ENCODE results near the gene PTX4.
A peak's percentile ranks its signal among the peaks of the same experiment; 100 is the strongest.

PTX4 gene

GRCh38 chr16:1475552-1476114 lies 13.1 kb downstream of the PTX4 start:
- peak overlapping the region; percentile 71 for H3K4ac ChIP-seq (ENCODE audit: low read depth, low read length)
- H3K27ac ChIP-seq (ENCODE audit: low read depth, low read length), result no peak overlapping the region
- DNase-seq, result no peak
- H4K91ac ChIP-seq (ENCODE audit: low read depth, low read length), result peak overlapping the region; percentile 97
- peaks cover 5% of the 10 kb centered on the region for H3K9me3 ChIP-seq (ENCODE audit: insufficient read depth, low read depth, low read length)
- H3K14ac ChIP-seq (ENCODE audit: low read length), result peak overlapping the region; percentile 96
- peaks cover 8% of the 10 kb centered on the region for H3K79me2 ChIP-seq (ENCODE audit: control insufficient read depth, insufficient read depth, low read length, poor library complexity)
- H3K4me2 ChIP-seq (ENCODE audit: low read length), result peak overlapping the region; percentile 99
- H3K9ac ChIP-seq (ENCODE audit: low read length), result peak overlapping the region; percentile 94
- peak overlapping the region; percentile 45 for H2AK5ac ChIP-seq (ENCODE audit: low read length)
- no peak overlapping the region for H2BK5ac ChIP-seq (ENCODE audit: low read depth, low read length, poor library complexity)
- WGBS (ENCODE audit: extremely low coverage, insufficient coverage, insufficient read length), result no CpG with 5 or more reads among the region's 15 CpGs
- H2BK120ac ChIP-seq (ENCODE audit: insufficient read depth, low read length, poor library complexity), result peak overlapping the region; percentile 73
- H3K79me1 ChIP-seq (ENCODE audit: low read length), result peaks cover 10% of the 10 kb centered on the region
- peak overlapping the region; percentile 98 for H4K8ac ChIP-seq (ENCODE audit: low read depth, low read length)
- no peak overlapping the region for H3K23ac ChIP-seq (ENCODE audit: low read length)
- peaks cover 22 to 24% of the 10 kb centered on the region in 2 experiments for H3K4me1 ChIP-seq (ENCODE audit: control insufficient read depth in 1 of 2, insufficient read depth in 2 of 2, low read length in 2 of 2)
- H2AFZ ChIP-seq (ENCODE audit: insufficient read depth, low read length, poor library complexity), result peak overlapping the region; percentile 84
- H3K4me3 ChIP-seq (ENCODE audit: low read depth, low read length), result peak overlapping the region; percentile 99
- no peaks in the 10 kb centered on the region for H3K27me3 ChIP-seq (ENCODE audit: insufficient read depth, low read length)
- peak overlapping the region; percentile 76 for H3K18ac ChIP-seq (ENCODE audit: low read length)
- H3K36me3 ChIP-seq (ENCODE audit: control insufficient read depth in 1 of 2, insufficient read depth in 2 of 2, low read length in 2 of 2), result no peaks in the 10 kb centered on the region
- H4K12ac ChIP-seq (ENCODE audit: low read depth, low read length), result peak overlapping the region; percentile 90
- H2BK12ac ChIP-seq (ENCODE audit: low read length), result no peak overlapping the region

- peak within 1 kb of the TSS; percentile 94 for H3K18ac ChIP-seq (ENCODE audit: low read length)
- H3K27ac ChIP-seq (ENCODE audit: low read depth, low read length), result peak within 1 kb of the TSS; percentile 54
- H3K27me3 ChIP-seq (ENCODE audit: insufficient read depth, low read length), result no peaks in the 10 kb centered on the region
- H2AFZ ChIP-seq (ENCODE audit: insufficient read depth, low read length, poor library complexity), result peak within 1 kb of the TSS; percentile 84
- peak within 1 kb of the TSS; percentile 92 for H4K12ac ChIP-seq (ENCODE audit: low read depth, low read length)
- peak within 1 kb of the TSS; percentile 94 for H3K9ac ChIP-seq (ENCODE audit: low read length)
- H3K4ac ChIP-seq (ENCODE audit: low read depth, low read length), result peak within 1 kb of the TSS; percentile 71
- peak within 1 kb of the TSS; percentile 57 for H2AK5ac ChIP-seq (ENCODE audit: low read length)
- peak within 1 kb of the TSS; percentile 99 for H3K4me3 ChIP-seq (ENCODE audit: low read depth, low read length)
- peak within 1 kb of the TSS; percentile 70 for H2BK5ac ChIP-seq (ENCODE audit: low read depth, low read length, poor library complexity)
- H3K14ac ChIP-seq (ENCODE audit: low read length), result peak within 1 kb of the TSS; percentile 96
- no peak within 1 kb of the TSS for H2BK12ac ChIP-seq (ENCODE audit: low read length)
- H3K4me1 ChIP-seq (ENCODE audit: control insufficient read depth in 1 of 2, insufficient read depth in 2 of 2, low read length in 2 of 2), result peaks cover 25 to 29% of the 10 kb centered on the region in 2 experiments
- WGBS (ENCODE audit: extremely low coverage, insufficient coverage, insufficient read length), result no CpG with 5 or more reads among the region's 99 CpGs
- no peaks in the 10 kb centered on the region for H3K36me3 ChIP-seq (ENCODE audit: control insufficient read depth in 1 of 2, insufficient read depth in 2 of 2, low read length in 2 of 2)
- H3K23ac ChIP-seq (ENCODE audit: low read length), result no peak within 1 kb of the TSS
- peak; percentile 56 to 79 for DNase-seq
- H4K8ac ChIP-seq (ENCODE audit: low read depth, low read length), result peak within 1 kb of the TSS; percentile 99
- H3K9me3 ChIP-seq (ENCODE audit: insufficient read depth, low read depth, low read length), result peaks cover 5% of the 10 kb centered on the region
- peaks cover 10% of the 10 kb centered on the region for H3K79me1 ChIP-seq (ENCODE audit: low read length)
- peak within 1 kb of the TSS; percentile 99 for H3K4me2 ChIP-seq (ENCODE audit: low read length)
- H2BK120ac ChIP-seq (ENCODE audit: insufficient read depth, low read length, poor library complexity), result peak within 1 kb of the TSS; percentile 81
- peaks cover 8% of the 10 kb centered on the region for H3K79me2 ChIP-seq (ENCODE audit: control insufficient read depth, insufficient read depth, low read length, poor library complexity)
- peak within 1 kb of the TSS; percentile 97 for H4K91ac ChIP-seq (ENCODE audit: low read depth, low read length)
These were observed 13.8 kb downstream of the PTX4 start, which contains the start of gene CLCN7 for GRCh38 chr16:1474796-1475551. Gene CLCN7, minus strand, starts transcription at chr16:1475028. Its CDS starts 54 bp downstream, at chr16:1474974.

GRCh38 chr16:1474082-1474795 lies 14.5 kb downstream of the PTX4 start:
- peak overlapping the region; percentile 99 for H4K8ac ChIP-seq (ENCODE audit: low read depth, low read length)
- peak in 1 of 2 donors; percentile 64 for DNase-seq
- H3K14ac ChIP-seq (ENCODE audit: low read length), result peak overlapping the region; percentile 86
- H3K9ac ChIP-seq (ENCODE audit: low read length), result peak overlapping the region; percentile 93
- H2BK5ac ChIP-seq (ENCODE audit: low read depth, low read length, poor library complexity), result peak overlapping the region; percentile 65
- H3K4me2 ChIP-seq (ENCODE audit: low read length), result peak overlapping the region; percentile 99
- H2BK120ac ChIP-seq (ENCODE audit: insufficient read depth, low read length, poor library complexity), result peak overlapping the region; percentile 81
- peak overlapping the region; percentile 57 for H2AK5ac ChIP-seq (ENCODE audit: low read length)
- H4K91ac ChIP-seq (ENCODE audit: low read depth, low read length), result peak overlapping the region; percentile 97
- no peaks in the 10 kb centered on the region for H3K27me3 ChIP-seq (ENCODE audit: insufficient read depth, low read length)
- H3K4me3 ChIP-seq (ENCODE audit: low read depth, low read length), result peak overlapping the region; percentile 99
- no CpG with 5 or more reads among the region's 57 CpGs for WGBS (ENCODE audit: extremely low coverage, insufficient coverage, insufficient read length)
- no peaks in the 10 kb centered on the region for H3K36me3 ChIP-seq (ENCODE audit: control insufficient read depth in 1 of 2, insufficient read depth in 2 of 2, low read length in 2 of 2)
- H3K4ac ChIP-seq (ENCODE audit: low read depth, low read length), result peak overlapping the region; percentile 65
- peak overlapping the region; percentile 84 for H2AFZ ChIP-seq (ENCODE audit: insufficient read depth, low read length, poor library complexity)
- peak overlapping the region; percentile 94 for H3K18ac ChIP-seq (ENCODE audit: low read length)
- H3K4me1 ChIP-seq (ENCODE audit: control insufficient read depth in 1 of 2, insufficient read depth in 2 of 2, low read length in 2 of 2), result peaks cover 25 to 29% of the 10 kb centered on the region in 2 experiments
- peaks cover 10% of the 10 kb centered on the region for H3K79me1 ChIP-seq (ENCODE audit: low read length)
- peaks cover 8% of the 10 kb centered on the region for H3K79me2 ChIP-seq (ENCODE audit: control insufficient read depth, insufficient read depth, low read length, poor library complexity)
- H3K27ac ChIP-seq (ENCODE audit: low read depth, low read length), result no peak overlapping the region
- peak overlapping the region; percentile 92 for H4K12ac ChIP-seq (ENCODE audit: low read depth, low read length)
- H2BK12ac ChIP-seq (ENCODE audit: low read length), result no peak overlapping the region
- H3K23ac ChIP-seq (ENCODE audit: low read length), result no peak overlapping the region
- H3K9me3 ChIP-seq (ENCODE audit: insufficient read depth, low read depth, low read length), result peaks cover 5% of the 10 kb centered on the region

- Histone ChIP-seq H3K27me3 (ENCODE audit: insufficient read depth, low read length) (no peaks in the 10 kb centered on the region), H2BK12ac (ENCODE audit: low read length) (no peak overlapping the region), H3K79me2 (ENCODE audit: control insufficient read depth, insufficient read depth, low read length, poor library complexity) (peaks cover 8% of the 10 kb centered on the region), H4K91ac (ENCODE audit: low read depth, low read length) (no peak overlapping the region), H3K4me1 (ENCODE audit: control insufficient read depth in 1 of 2, insufficient read depth in 2 of 2, low read length in 2 of 2) (peaks cover 25 to 29% of the 10 kb centered on the region in 2 experiments), H3K9ac (ENCODE audit: low read length) (no peak overlapping the region), H4K12ac (ENCODE audit: low read depth, low read length) (no peak overlapping the region), H2AK5ac (ENCODE audit: low read length) (no peak overlapping the region), H3K4me2 (ENCODE audit: low read length) (no peak overlapping the region), H3K4ac (ENCODE audit: low read depth, low read length) (no peak overlapping the region), H2AFZ (ENCODE audit: insufficient read depth, low read length, poor library complexity) (no peak overlapping the region), H3K23ac (ENCODE audit: low read length) (no peak overlapping the region), H2BK120ac (ENCODE audit: insufficient read depth, low read length, poor library complexity) (no peak overlapping the region), H4K8ac (ENCODE audit: low read depth, low read length) (no peak overlapping the region), H3K79me1 (ENCODE audit: low read length) (peaks cover 10% of the 10 kb centered on the region), H3K36me3 (ENCODE audit: control insufficient read depth in 1 of 2, insufficient read depth in 2 of 2, low read length in 2 of 2) (no peaks in the 10 kb centered on the region), H3K27ac (ENCODE audit: low read depth, low read length) (no peak overlapping the region), H3K18ac (ENCODE audit: low read length) (no peak overlapping the region), H3K4me3 (ENCODE audit: low read depth, low read length) (no peak overlapping the region), H2BK5ac (ENCODE audit: low read depth, low read length, poor library complexity) (no peak overlapping the region), H3K14ac (ENCODE audit: low read length) (no peak overlapping the region), H3K9me3 (ENCODE audit: insufficient read depth, low read depth, low read length) (peaks cover 5% of the 10 kb centered on the region)
- WGBS (ENCODE audit: extremely low coverage, insufficient coverage, insufficient read length), result no CpG with 5 or more reads among the region's 3 CpGs
- no peak for DNase-seq
These were observed 15.8 kb downstream of the PTX4 start for GRCh38 chr16:1472974-1473373.

Measured in trophoblast cell (in vitro differentiated cells and primary cell).